H1 (cell line): ENCODE measurements around the gene ACVRL1. TPM values are rescaled to one million over a fixed set of nuclear protein-coding genes. Genes with fewer than 3 reads are reported as not detected.

Source experiments
- CTCF ChIA-PET: fragments of 300-600 bp; sonication (Branson Sonifier 250); formaldehyde crosslinking; loops from one replicate; lab custom pipeline; 2021; ENCODE audit not compliant: partially characterized antibody; lab: Charles Lee
- POLR2A ChIA-PET: fragments of 300-600 bp; sonication (Branson Sonifier 250); formaldehyde crosslinking; loops from one replicate; lab custom pipeline; 2021; ENCODE audit warnings: inconsistent platforms; ENCODE audit not compliant: partially characterized antibody; lab: Charles Lee
- DNase-seq, 2 experiments: peaks; one replicate each; pipeline versions ENCODE4 v3.0.0 to v3.0.0-alpha.2; 2010 to 2022; ENCODE audit warnings: low spot score in 2 of 2, low read depth in 1 of 2, mixed read lengths in 1 of 2
- FAIRE-seq: peaks from 2 replicates; lab custom pipeline; 2011; peaks lifted over from hg19 to GRCh38; lab: Jason Lieb, UNC
- H2AFZ ChIP-seq: 2 replicates; pipeline ENCODE4 v1.8.1; 2012; ENCODE audit warnings: low read length, inconsistent platforms
- H2AK5ac ChIP-seq: 2 replicates; pipeline ENCODE4 v1.6.1; 2013; ENCODE audit warnings: low read depth, low read length
- H2BK120ac ChIP-seq: replicated peaks from 2 replicates; pipeline ENCODE3; 2013; ENCODE audit warnings: low read depth, low read length, inconsistent platforms
- H2BK12ac ChIP-seq: 2 replicates; pipeline ENCODE4 v1.6.1; 2013; ENCODE audit warnings: low read depth, low read length
- H2BK15ac ChIP-seq: 2 replicates; pipeline ENCODE4 v1.6.1; 2013; ENCODE audit warnings: low read length
- H2BK20ac ChIP-seq: 2 replicates; pipeline ENCODE4 v1.6.1; 2013; ENCODE audit warnings: low read length
- H2BK5ac ChIP-seq: 2 replicates; pipeline ENCODE4 v1.6.1; 2013; ENCODE audit warnings: low read depth, low read length
- H3K14ac ChIP-seq: 2 replicates; pipeline ENCODE4 v1.6.1; 2013; ENCODE audit warnings: inconsistent platforms; ENCODE audit not compliant: insufficient read length
- H3K18ac ChIP-seq: 2 replicates; pipeline ENCODE4 v1.6.1; 2013; ENCODE audit warnings: low read length; ENCODE audit errors: extremely low read depth
- H3K23ac ChIP-seq: 2 replicates; pipeline ENCODE4 v1.6.1; 2013; ENCODE audit warnings: inconsistent platforms; ENCODE audit not compliant: insufficient read length
- H3K23me2 ChIP-seq: 2 replicates; pipeline ENCODE4 v1.6.1; 2013; ENCODE audit warnings: low read depth, low read length
- H3K27ac ChIP-seq: 2 replicates; pipeline ENCODE4 v1.6.1; 2011; ENCODE audit warnings: low read depth, low read length, inconsistent platforms
- H3K27me3 ChIP-seq, 4 experiments: replicated peaks in 1 of 4; 1 replicate in 1 of 4; 2 replicates in 3 of 4; pipeline versions ENCODE4 v1.6.1 to v1.8.1; 2011 to 2013; ENCODE audit warnings: low read length in 3 of 4, mild to moderate bottlenecking in 3 of 4, inconsistent platforms in 2 of 4, mixed read lengths in 2 of 4, moderate library complexity in 1 of 4; ENCODE audit not compliant: control insufficient read depth in 3 of 4, insufficient read depth in 3 of 4; ENCODE audit errors: extremely low read depth in 1 of 4
- H3K36me3 ChIP-seq, 4 experiments: 2 replicates each; pipeline versions ENCODE4 v1.6.1 to v1.8.1; 2011 to 2013; ENCODE audit warnings: mild to moderate bottlenecking in 4 of 4, low read length in 3 of 4, moderate library complexity in 2 of 4, control low read depth in 1 of 4, inconsistent platforms in 1 of 4; ENCODE audit not compliant: insufficient read depth in 4 of 4, control insufficient read depth in 2 of 4
- H3K4ac ChIP-seq: replicated peaks from 2 replicates; pipeline ENCODE3; 2013; ENCODE audit warnings: low read length, low read depth, mixed read lengths, inconsistent platforms; ENCODE audit not compliant: insufficient read length
- H3K4me1 ChIP-seq, 4 experiments: replicated peaks in 1 of 4; 1 replicate in 1 of 4; 2 replicates in 3 of 4; pipeline versions ENCODE4 v1.6.1 to v1.8.1; 2011 to 2013; ENCODE audit warnings: low read length in 3 of 4, inconsistent platforms in 2 of 4, mixed read lengths in 1 of 4; ENCODE audit not compliant: insufficient read depth in 4 of 4, control insufficient read depth in 3 of 4
- H3K4me2 ChIP-seq, 2 experiments: 2 replicates each; pipeline versions ENCODE4 v1.6.1 to v1.8.1; 2011 to 2013; ENCODE audit warnings: low read depth in 2 of 2, low read length in 2 of 2, control low read depth in 1 of 2, inconsistent platforms in 1 of 2, mild to moderate bottlenecking in 1 of 2; ENCODE audit not compliant: insufficient read depth in 1 of 2
- H3K4me3 ChIP-seq, 4 experiments: fragments of 200-600, 300-600 bp in 1 of 4; sonication (generic), shearing (Covaris generic), sonication (Bioruptor Twin) in 1 of 4; 2 replicates each; pipeline versions ENCODE4 v1.5.1 to v1.8.1; 2011 to 2016; ENCODE audit warnings: low read length in 4 of 4, low read depth in 3 of 4, control low read depth in 2 of 4, inconsistent platforms in 2 of 4, mild to moderate bottlenecking in 2 of 4, mixed read lengths in 1 of 4, moderate library complexity in 1 of 4; ENCODE audit not compliant: insufficient read depth in 2 of 4; ENCODE audit errors: extremely low read depth in 1 of 4
- H3K56ac ChIP-seq: replicated peaks from 2 replicates; pipeline ENCODE3; 2013; ENCODE audit warnings: low read depth, mild to moderate bottlenecking, mixed read lengths, low read length, inconsistent platforms; ENCODE audit not compliant: insufficient read length
- H3K79me1 ChIP-seq: 2 replicates; pipeline ENCODE4 v1.6.1; 2013; ENCODE audit warnings: low read depth, low read length, control low read depth
- H3K79me2 ChIP-seq, 2 experiments: 2 replicates each; pipeline versions ENCODE4 v1.6.1 to v1.8.1; 2012 to 2013; ENCODE audit warnings: low read length in 2 of 2, mild to moderate bottlenecking in 2 of 2, inconsistent platforms in 1 of 2; ENCODE audit not compliant: insufficient read depth in 2 of 2, control insufficient read depth in 1 of 2
- H3K9ac ChIP-seq, 4 experiments: replicated peaks in 1 of 4; 1 replicate in 1 of 4; 2 replicates in 3 of 4; pipeline versions ENCODE4 v1.6.1 to v1.8.1; 2011 to 2013; ENCODE audit warnings: low read depth in 3 of 4, low read length in 3 of 4, control low read depth in 2 of 4, mild to moderate bottlenecking in 2 of 4, moderate library complexity in 2 of 4, inconsistent platforms in 1 of 4; ENCODE audit errors: extremely low read depth in 1 of 4
- H3K9me3 ChIP-seq, 2 experiments: 2 replicates each; pipeline versions ENCODE4 v1.6.1 to v1.8.1; 2012 to 2013; ENCODE audit warnings: mild to moderate bottlenecking in 2 of 2, moderate library complexity in 2 of 2, control low read depth in 1 of 2, inconsistent platforms in 1 of 2, low read depth in 1 of 2, low read length in 1 of 2, mixed read lengths in 1 of 2; ENCODE audit not compliant: insufficient read depth in 2 of 2
- H4K20me1 ChIP-seq, 2 experiments: replicated peaks in 1 of 2; 2 replicates each; pipeline versions ENCODE3 to v1.8.1; 2011 to 2013; ENCODE audit warnings: inconsistent platforms in 2 of 2, low read length in 2 of 2, mild to moderate bottlenecking in 1 of 2; ENCODE audit not compliant: insufficient read depth in 2 of 2, control insufficient read depth in 1 of 2
- H4K5ac ChIP-seq: 2 replicates; pipeline ENCODE4 v1.6.1; 2013; ENCODE audit warnings: low read length, low read depth, mixed read lengths, inconsistent platforms; ENCODE audit not compliant: insufficient read length
- H4K8ac ChIP-seq: 2 replicates; pipeline ENCODE4 v1.8.0; 2013; ENCODE audit warnings: mild to moderate bottlenecking, moderate library complexity, low read length, inconsistent platforms; ENCODE audit not compliant: insufficient read depth; ENCODE audit errors: extremely low read depth
- H4K91ac ChIP-seq: replicated peaks from 2 replicates; pipeline ENCODE3; 2013; ENCODE audit warnings: low read length, mixed read lengths, inconsistent platforms; ENCODE audit not compliant: insufficient read length
- CEBPB ChIP-seq: IDR thresholded peaks from 2 replicates; pipeline ENCODE4 v1.6.1; 2012; ENCODE audit warnings: low read depth, low read length
- EGR1 ChIP-seq: IDR thresholded peaks from 2 replicates; pipeline ENCODE4 v1.6.1; 2011; ENCODE audit warnings: low read depth, low read length, borderline replicate concordance
- HDAC6 ChIP-seq: IDR thresholded peaks from one replicate; pipeline ENCODE4 v1.7.1; 2012; ENCODE audit warnings: low read depth, mild to moderate bottlenecking, inconsistent platforms, low read length, moderate library complexity
- JUND ChIP-seq: IDR thresholded peaks from 2 replicates; pipeline ENCODE4 v1.6.1; 2011; ENCODE audit warnings: mild to moderate bottlenecking, improper control_type of control experiment, low read length
- KDM1A ChIP-seq: fragments of 200-600, 300-600 bp; sonication (generic); IDR thresholded peaks from 2 replicates; pipeline ENCODE4 v1.7.1; 2016; ENCODE audit warnings: mild to moderate bottlenecking, low read length, borderline replicate concordance
- POU5F1 ChIP-seq: IDR thresholded peaks from 2 replicates; pipeline ENCODE4 v1.6.1; 2011; ENCODE audit warnings: low read depth, mild to moderate bottlenecking, low read length, moderate library complexity
- SUZ12 ChIP-seq: fragments of 200-600 bp; sonication (generic); IDR thresholded peaks from 2 replicates; pipeline ENCODE4 v1.6.1; 2012; ENCODE audit warnings: mild to moderate bottlenecking, inconsistent platforms, low read length, moderate library complexity, mixed read lengths
- TAF1 ChIP-seq: IDR thresholded peaks from 2 replicates; pipeline ENCODE4 v1.6.1; 2011; ENCODE audit warnings: mild to moderate bottlenecking, low read depth, low read length
- USF2 ChIP-seq: IDR thresholded peaks from 2 replicates; pipeline ENCODE4 v1.6.1; 2011; ENCODE audit warnings: low read length, improper control_type of control experiment
- ZNF274 ChIP-seq: IDR thresholded peaks from 2 replicates; pipeline ENCODE4 v1.7.0; 2012; ENCODE audit warnings: low read length, borderline replicate concordance; ENCODE audit errors: extremely low read depth
- WGBS, 2 experiments: shearing (Covaris generic) in 1 of 2; methylation state at CpG; one replicate each; pipeline versions ENCODE4 v1.1.6 to v1.1.7; 2013 to 2015; ENCODE audit warnings: low lambda C conversion rate in 2 of 2, mixed read lengths in 2 of 2, inconsistent platforms in 1 of 2, low coverage in 1 of 2, missing lambda C conversion rate in 1 of 2; ENCODE audit not compliant: insufficient replicate concordance in 2 of 2, insufficient coverage in 1 of 2, insufficient read length in 1 of 2; ENCODE audit errors: extremely low coverage in 1 of 2, missing lambda C conversion rate in 1 of 2; 5-methylcytosine and 5-hydroxymethylcytosine counted together
- polyA plus RNA-seq, 7 experiments: library from polyadenylated mRNA; depleted of rRNA in 3 of 7; stranded (reverse) in 5 of 7; unstranded in 2 of 7; fragments of >200 nt in 5 of 7; fragments of 200-250 nt in 2 of 7; gene quantifications; 1 replicate in 5 of 7; 2 replicates in 1 of 7; 4 replicates in 1 of 7; pipeline versions ENCODE4 v1.2.1 to v1.2.3, GENCODE V29; 2011 to 2013; ENCODE audit warnings: missing spikeins in 2 of 7, mixed read lengths in 2 of 7
- total RNA-seq: library from RNA; stranded (reverse); fragmentation: NEBNext Ultra II Directional; extraction: Animal tissue kit (Norgen Biotek cat#: 25700); gene quantifications from 2 replicates; pipeline ENCODE4 v1.2.1, GENCODE V29; 2021

ACVRL1 gene
- total and polyA plus RNA-seq, 2 of the 8 experiments (the other 6 are each of a cell fraction or from before 2014, with no cell fraction given): 0.09 to 0.35 TPM

- Histone ChIP-seq H3K4ac (no peak overlapping the region), H2BK120ac (no peak overlapping the region), H3K23me2 (peaks cover 12% of the 10 kb centered on the region; the same call in 1 of the 2 replicates), H2BK20ac (no peak overlapping the region), H3K56ac (no peak overlapping the region), H3K23ac (no peak overlapping the region), H4K8ac (peak overlapping the region; percentile 81; the same call in 1 of the 2 replicates), H4K20me1 (no peaks in the 10 kb centered on the region), H4K5ac (no peak overlapping the region), H2BK15ac (peak overlapping the region; percentile 81), H3K18ac (peak overlapping the region; percentile 83; the same call in 1 of the 2 replicates), H3K9ac (no peak overlapping the region; a peak in 1 of 7 replicates), H3K27me3 (peaks cover 0 to 29% (median 24%) of the 10 kb centered on the region in 4 experiments; a peak in 6 of 7 replicates), H3K9me3 (no peaks in the 10 kb centered on the region), H3K27ac (no peak overlapping the region), H3K14ac (no peak overlapping the region), H3K4me2 (peak overlapping the region; percentile 95 to 96), H3K79me1 (no peaks in the 10 kb centered on the region), H2AK5ac (no peak overlapping the region), H3K36me3 (no peaks in the 10 kb centered on the region), H2AFZ (peak overlapping the region; percentile 36; the same call in 1 of the 2 replicates), H2BK5ac (peak overlapping the region; percentile 35; the same call in 1 of the 2 replicates), H3K79me2 (no peaks in the 10 kb centered on the region), H4K91ac (peak overlapping the region; percentile 25), H2BK12ac (peak overlapping the region; percentile 90), H3K4me1 (peaks cover 12 to 42% (median 30%) of the 10 kb centered on the region in 4 experiments), H3K4me3 (peak overlapping the region in 3 of 4 experiments; percentile 66 to 85 (median 73); a peak in 5 of 8 replicates)
- no peak for TF ChIP-seq ZNF274
- no peak for TF ChIP-seq KDM1A
- no peak for TF ChIP-seq SUZ12
- TF ChIP-seq CEBPB: no peak
- no peak for TF ChIP-seq HDAC6
- no peak for TF ChIP-seq TAF1
- TF ChIP-seq USF2: no peak
- no peak for TF ChIP-seq JUND
- no peak for TF ChIP-seq EGR1
- TF ChIP-seq POU5F1: no peak
- POLR2A ChIA-PET: interaction anchor here (0.9 to 11.2 kb wide), 6 partner anchors 8 to 69 kb away, joined by 3 to 107 read pairs (median 3); partner anchors contain the start of gene FIGNL2
- FAIRE-seq (no peak), DNase-seq (no peak)
- 31% methylated on average over 3 of the region's 3 CpGs; no CpG with 5 or more reads in 1 of the 2 experiments for WGBS, 2 experiments
- CTCF ChIA-PET: interaction anchor here (0.6 to 10.6 kb wide), 11 partner anchors 9 to 1388 kb away, joined by 3 to 139 read pairs (median 14); partner anchors contain the start of gene ANKRD33
Observed at GRCh38 chr12:51869931-51870330, 37.4 kb upstream of the ACVRL1 start.
